Fibroblast of skin of scalp (primary cell): ENCODE data around the gene ITSN1.
"Not testable (repeated sequence)": the region's sequence is repeated elsewhere in the genome, so short reads cannot be mapped to it uniquely, and the experiment has no call there.

Experiments
- DNase-seq: peaks from one replicate; pipeline ENCODE4 v3.0.0-alpha.2; 2013

Gene ITSN1

DNA sequence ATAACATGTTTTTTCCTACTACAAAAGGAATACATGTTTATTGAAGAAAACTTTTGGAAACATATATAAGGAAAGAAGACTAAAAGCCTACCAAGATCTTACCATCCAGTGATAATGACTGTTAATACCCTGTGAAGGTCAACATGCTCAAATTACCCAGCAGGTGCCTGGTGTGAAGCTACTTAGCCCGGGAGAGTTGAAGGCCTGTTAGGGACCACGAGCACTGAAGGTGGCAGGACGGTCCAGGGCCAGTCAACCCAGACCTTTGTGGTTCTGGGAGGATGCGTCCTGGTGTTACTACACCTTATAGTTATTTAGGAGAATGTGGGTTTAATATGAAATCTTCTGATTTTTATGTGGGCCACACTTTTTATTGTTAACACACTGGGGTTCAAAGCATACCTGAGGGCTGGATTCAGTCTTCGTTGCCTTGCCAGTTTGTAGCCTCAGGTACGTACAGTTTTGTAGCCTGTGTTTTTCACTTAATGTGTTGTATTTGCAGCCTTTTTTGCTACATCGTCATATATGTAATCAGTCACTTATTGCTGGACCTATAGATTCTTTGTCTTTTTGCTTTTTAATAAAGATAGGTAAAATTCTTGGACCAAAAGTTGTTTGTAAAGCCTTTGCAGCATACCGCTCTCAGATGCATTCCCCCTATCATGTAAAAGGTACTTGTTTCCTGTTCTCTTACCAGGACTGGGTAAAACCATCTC is 9.8 kb downstream of the ITSN1 start:
- DNase-seq: no peak

DNA sequence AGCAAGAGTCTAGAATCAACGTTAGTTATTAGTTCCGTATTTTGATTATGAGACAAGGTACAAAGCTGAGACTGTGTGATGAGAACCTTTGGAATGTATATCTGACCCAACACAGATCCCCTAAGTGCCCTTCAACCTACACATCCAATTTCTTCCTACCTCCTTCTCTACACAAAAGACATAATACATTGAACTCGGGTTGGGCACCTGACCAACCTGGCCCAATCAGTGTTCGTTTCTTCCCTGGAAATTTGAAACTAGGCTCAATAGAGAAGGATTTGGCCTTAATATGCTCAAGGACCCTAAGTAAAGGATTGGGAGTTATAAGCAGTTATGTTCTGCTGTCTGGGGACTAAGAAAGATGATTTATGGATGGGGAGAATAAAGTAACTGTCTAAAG is 12.1 kb downstream of the ITSN1 start:
- no peak for DNase-seq

DNA sequence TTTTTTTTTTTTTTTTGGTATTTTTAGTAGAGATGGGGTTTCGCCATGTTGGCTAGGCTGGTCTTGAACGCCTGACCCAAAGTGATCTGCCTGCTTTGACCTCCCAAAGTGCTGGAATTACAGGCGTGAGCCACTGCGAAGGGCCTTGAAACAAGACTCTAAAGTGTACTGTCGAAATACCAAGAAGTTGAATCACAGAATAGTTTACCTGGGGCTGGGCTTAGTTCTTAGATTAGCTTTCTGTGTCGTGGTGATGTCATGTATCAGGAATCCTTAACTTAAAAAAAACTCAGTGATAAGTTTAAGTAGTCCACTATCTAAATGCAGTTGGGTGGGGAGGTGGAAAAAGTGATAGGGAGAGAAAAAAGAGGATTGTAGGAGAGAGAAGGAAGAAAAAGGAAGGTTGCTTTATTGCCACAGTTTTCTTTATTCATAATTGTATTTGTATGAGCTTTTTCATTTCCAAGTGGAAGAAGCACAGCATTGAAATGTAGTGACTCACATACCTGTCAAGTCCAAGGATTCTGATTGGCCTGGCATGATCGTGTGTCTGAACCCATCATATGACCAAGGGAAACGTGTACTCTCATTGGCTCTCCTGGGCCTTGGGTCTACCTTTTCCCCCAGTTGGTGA is 13.4 kb downstream of the ITSN1 start:
- DNase-seq: peak; percentile 75

DNA sequence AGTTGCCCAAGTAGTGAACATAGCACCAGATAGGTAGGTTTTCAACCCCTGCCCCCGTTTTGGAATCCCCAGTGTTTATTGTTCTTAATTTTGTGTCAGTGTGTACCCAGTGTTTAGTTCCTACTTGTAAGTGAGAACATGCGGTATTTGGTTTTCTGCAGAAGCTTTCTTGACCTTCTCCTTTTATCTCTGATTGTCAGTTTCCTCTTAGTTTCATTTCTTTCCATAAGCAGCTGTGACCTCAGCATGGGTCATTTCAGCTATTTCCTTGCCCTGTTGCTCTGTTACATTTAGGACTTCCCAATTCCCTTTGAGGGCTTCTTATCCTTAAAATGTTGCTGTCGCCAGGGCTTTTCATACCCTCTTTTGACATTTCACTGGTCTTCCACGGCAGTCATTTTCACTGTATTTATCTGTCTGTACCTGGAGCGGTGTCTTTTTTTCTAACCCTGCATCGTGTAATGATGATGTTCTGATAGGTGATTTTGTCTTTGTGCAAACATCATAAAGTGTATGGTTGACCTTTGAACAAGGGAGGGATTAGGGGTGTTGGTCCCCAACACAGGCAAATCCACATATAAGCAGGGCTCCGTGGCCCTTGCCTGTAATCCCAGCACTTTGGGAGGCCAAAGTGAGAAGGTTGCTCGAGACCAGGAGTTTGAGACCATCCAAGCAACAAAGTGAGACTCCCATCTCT is 15.0 kb downstream of the ITSN1 start:
- DNase-seq: no peak

GRCh38 chr21:33658919-33659567 is 16.7 kb downstream of the ITSN1 start:
- no peak for DNase-seq

DNA sequence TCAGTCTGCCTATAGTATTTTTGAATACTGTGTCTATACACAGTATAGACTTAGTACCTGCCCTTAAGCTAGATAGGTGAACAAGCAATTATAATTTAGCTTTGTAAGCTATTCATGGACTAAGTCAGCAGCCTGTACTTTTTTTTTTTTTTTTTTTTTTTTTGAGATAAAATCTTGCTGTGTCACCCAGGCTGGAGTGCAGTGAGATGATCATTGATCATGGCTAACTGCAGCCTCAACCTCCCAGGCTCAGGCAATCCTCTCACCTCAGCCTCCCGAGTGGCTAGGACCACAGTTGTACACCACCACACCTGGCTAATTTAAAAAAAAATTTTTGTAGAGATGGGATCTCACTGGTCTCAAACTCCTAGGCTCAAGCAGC is 17.3 kb downstream of the ITSN1 start:
- no peak for DNase-seq

- DNase-seq: no peak
Measured at GRCh38 chr21:33660406-33660805, 18.1 kb downstream of the ITSN1 start.

DNA sequence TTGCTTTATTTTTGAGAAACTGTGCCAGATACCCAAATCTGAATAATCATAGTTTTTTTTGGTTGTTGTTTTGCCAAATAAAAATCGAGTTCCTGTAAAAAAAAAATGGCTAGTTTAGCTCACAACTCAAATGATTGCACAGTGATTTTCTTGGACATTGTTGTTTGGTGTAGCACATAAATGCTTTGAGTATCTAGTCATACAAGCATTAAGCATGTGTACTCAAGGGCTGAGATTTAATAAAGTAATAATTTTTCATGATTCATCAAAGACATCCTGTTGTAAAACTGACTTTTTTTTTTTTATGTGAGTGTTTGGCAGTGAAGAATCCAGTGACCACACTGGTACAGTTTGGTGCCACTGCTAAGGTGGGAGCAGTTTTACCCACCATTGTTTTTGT is 18.8 kb downstream of the ITSN1 start:
- no peak for DNase-seq

DNA sequence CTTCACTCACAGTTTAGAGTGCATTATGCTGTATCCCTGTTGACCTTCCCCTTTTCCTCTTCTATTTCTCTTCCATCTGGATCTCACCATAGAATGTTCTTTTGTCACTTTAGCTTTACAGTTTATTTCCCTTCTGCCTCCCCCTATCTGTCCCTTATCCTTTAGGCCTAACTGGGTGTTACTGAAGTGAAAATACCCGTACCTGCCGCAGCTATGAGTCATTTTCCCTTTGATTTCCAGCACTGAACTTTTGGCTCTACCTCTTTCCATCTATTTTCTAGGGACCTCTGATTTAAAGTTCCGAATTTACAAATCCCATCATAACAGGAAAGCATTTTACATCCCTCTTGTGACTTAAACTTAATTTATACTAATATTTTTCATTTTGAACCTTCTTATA is 19.7 kb downstream of the ITSN1 start:
- no peak for DNase-seq

- DNase-seq: no peak
Measured at GRCh38 chr21:33663241-33663640, 20.9 kb downstream of the ITSN1 start.

DNA sequence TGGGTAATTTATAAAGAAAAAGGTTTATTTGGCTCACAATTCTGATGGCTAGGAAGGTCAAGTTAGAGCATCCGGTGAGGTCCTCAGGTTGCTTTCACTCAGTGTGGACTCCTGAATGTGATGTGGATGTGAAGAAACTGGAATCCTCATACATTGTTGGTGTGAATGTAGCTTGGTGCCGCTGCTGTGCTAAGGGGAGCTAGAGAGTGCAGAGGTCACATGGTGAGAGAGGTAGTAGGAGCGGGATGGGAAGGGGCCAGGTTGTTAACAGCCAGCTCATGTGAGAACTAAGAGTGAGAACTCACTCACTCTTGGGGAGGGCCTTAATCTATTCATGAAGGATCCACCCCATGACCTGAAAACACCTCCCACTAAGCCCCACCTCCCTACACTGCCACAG is 21.8 kb downstream of the ITSN1 start:
- DNase-seq: no peak

DNA sequence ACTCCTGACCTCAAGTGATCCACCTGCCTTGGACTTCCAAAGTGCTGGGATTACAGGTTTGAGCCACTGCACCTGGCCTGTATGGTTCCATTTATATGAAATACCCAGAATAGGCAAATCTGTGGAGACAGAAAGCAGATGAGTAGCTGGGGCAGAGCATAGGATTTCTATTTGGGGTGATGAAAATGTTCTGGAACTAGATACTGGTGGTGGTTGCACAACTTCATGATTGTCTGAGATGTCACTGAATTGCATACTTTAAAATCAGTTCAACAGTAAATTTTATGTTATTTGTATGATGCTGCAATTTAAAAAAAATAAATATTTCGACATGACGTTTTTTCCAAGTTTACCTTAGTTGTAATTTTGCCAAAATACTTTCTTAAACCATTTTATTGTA is 23.9 kb downstream of the ITSN1 start:
- no peak for DNase-seq

DNA sequence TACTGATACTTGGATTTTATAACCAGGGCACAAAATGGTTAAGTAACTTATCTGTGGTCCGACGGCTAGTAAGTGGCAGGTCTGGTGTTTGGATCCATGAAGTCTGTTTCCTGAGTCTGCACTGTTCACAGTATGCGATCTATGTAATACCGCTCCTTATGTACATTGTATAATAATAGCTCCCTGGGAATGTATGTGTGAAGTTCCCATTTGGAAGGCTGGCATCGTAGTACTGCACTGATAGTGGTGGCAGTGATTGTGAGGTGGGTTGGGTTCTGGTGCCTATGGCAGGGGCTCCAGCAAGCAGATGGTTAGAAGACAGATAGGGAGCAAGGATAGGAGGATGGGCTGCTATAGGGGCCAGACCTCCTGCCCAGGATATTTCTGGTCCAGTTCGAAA is 25.3 kb downstream of the ITSN1 start:
- DNase-seq: no peak

GRCh38 chr21:33668180-33668579 is 25.9 kb downstream of the ITSN1 start:
- DNase-seq: peak; percentile 67

GRCh38 chr21:33668620-33669019 is 26.3 kb downstream of the ITSN1 start:
- DNase-seq: no peak

GRCh38 chr21:33670076-33670978 is 28.0 kb downstream of the ITSN1 start:
- no peak for DNase-seq

DNA sequence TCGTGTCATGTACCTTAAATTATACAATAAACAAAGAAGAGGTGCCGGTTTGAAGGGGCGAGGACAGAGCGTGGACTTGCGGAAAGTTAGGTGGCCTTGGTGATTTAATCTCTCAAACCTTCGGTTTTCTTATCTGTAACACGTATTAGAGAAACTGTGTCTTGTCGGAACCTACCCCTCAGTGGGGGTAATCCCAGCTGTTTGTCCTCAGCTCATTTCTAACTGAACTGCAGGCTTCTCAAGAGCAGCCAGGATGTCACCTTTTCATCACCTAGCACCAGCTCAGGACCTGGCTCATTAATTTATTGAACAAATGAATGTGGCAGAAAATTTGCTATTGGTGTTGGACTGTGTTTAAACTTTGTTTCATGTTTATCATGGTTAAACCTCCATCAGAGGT is 31.2 kb downstream of the ITSN1 start:
- no peak for DNase-seq

DNA sequence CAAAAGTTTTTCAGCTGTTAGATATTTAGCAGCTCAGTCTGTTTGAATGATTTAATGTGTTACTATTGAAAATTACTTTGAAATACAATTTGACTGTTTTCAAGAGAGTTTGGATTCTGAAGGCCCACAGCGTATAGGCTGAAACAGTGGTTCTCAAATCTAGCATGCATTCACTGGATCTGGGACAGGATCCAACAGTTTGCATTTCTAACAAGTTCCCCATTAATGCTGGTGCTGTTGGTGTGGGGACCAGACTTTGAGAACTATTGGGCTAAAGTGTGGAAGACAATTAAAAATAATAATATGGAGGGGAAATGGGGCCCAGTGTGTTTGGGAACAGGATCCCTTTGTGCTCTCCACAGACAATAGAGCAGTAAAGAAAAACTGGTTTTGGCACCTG is 31.9 kb downstream of the ITSN1 start:
- DNase-seq: no peak

- DNase-seq: not testable (repeated sequence)
Measured at GRCh38 chr21:33676666-33677065, 34.4 kb downstream of the ITSN1 start.

DNA sequence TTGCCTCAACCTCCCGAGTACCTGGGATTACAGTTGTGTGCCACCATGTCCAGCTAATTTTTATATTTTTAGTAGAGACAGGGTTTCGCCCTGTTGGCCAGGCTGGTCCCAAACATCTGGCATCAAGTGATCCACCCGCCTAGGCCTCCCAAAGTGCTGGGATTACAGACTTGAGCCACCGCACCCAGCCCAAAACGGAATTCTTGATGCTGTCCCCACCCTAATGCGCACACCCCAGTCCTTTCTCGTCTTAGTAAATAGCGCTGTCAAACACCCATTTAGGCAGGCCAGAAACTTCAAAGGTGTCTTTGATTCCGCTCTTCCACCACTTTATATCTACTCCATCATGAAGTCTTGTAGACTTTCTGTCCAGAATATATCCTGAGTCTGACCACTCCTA is 35.1 kb downstream of the ITSN1 start:
- DNase-seq: no peak

- DNase-seq: no peak
Measured at GRCh38 chr21:33680870-33681269, 38.6 kb downstream of the ITSN1 start.

- DNase-seq: peak; percentile 94
Measured at GRCh38 chr21:33682992-33683627, 40.8 kb downstream of the ITSN1 start.
